Measurements from ENCODE around the gene MEG3. TPM values are rescaled to one million over a fixed set of nuclear protein-coding genes. Genes with fewer than 3 reads are reported as not detected.

Gene MEG3
- total and polyA plus RNA-seq, 2 of the 8 experiments (the other 6 are each of a cell fraction or from before 2014, with no cell fraction given) = 0.17 to 1.1 TPM

DNA sequence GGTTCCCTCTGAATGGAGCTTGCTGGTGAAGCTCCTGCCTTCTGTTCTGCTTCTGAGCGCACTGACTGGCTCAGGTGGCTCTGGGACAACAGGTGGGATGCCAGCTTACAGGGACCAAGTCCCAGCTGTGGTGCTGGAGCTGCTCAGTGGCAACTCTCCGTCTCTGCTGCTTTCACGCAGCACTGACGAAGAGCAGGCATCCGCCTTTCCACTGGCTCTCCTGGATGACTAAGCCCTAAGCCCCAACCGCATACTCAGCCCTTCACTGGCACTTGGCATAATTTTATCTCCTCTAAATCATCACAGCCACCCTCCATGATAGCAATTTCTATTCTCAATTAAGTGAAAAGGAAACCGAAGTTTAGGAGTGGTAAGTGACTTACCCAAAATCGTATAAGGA lies 81.3 kb downstream of the MEG3 start:
- FAIRE-seq (no peak), DNase-seq (ENCODE audit: low read depth in 1 of 2, low spot score in 2 of 2) (no peak)
- H3K27ac ChIP-seq (ENCODE audit: low read depth, low read length) = no peak overlapping the region
- H2BK120ac ChIP-seq (replicated peaks; ENCODE audit: low read depth, low read length) = no peak overlapping the region
- H4K5ac ChIP-seq (ENCODE audit: insufficient read length, low read depth, low read length) = no peak overlapping the region
- no peak overlapping the region for H2BK12ac ChIP-seq (ENCODE audit: low read depth, low read length)
- H3K56ac ChIP-seq (replicated peaks; ENCODE audit: insufficient read length, low read depth, low read length) = no peak overlapping the region
- no peak overlapping the region for H3K23ac ChIP-seq (ENCODE audit: insufficient read length)
- H4K91ac ChIP-seq (replicated peaks; ENCODE audit: insufficient read length, low read length) = no peak overlapping the region
- H2BK15ac ChIP-seq (ENCODE audit: low read length) = no peak overlapping the region
- H3K14ac ChIP-seq (ENCODE audit: insufficient read length) = no peak overlapping the region
- peaks cover 0 to 9% (median 2%) of the 10 kb centered on the region in 4 experiments; a peak in 3 of 7 replicates for H3K4me1 ChIP-seq (replicated peaks in 1 of 4; ENCODE audit: control insufficient read depth in 3 of 4, insufficient read depth in 4 of 4, low read length in 3 of 4)
- no peaks in the 10 kb centered on the region for H3K9me3 ChIP-seq (ENCODE audit: insufficient read depth in 2 of 2, low read depth in 1 of 2, low read length in 1 of 2)
- no peaks in the 10 kb centered on the region for H3K36me3 ChIP-seq (ENCODE audit: control insufficient read depth in 2 of 4, insufficient read depth in 4 of 4, low read length in 3 of 4)
- H4K8ac ChIP-seq (ENCODE audit: extremely low read depth, insufficient read depth, low read length) = no peak overlapping the region
- ChIA-PET CTCF (ENCODE audit: partially characterized antibody) (interaction anchor here (0.7 to 3.4 kb wide), 13 partner anchors 9 to 757 kb away, joined by 3 to 20 read pairs (median 6); no protein-coding TSS in a partner anchor), POLR2A (ENCODE audit: partially characterized antibody) (no interaction called here)
- no peak overlapping the region for H3K4ac ChIP-seq (replicated peaks; ENCODE audit: insufficient read length, low read depth, low read length)
- no peak overlapping the region for H2BK20ac ChIP-seq (ENCODE audit: low read length)
- no peaks in the 10 kb centered on the region for H3K79me2 ChIP-seq (ENCODE audit: control insufficient read depth in 1 of 2, insufficient read depth in 2 of 2, low read length in 2 of 2)
- H3K27me3 ChIP-seq (replicated peaks in 1 of 4; ENCODE audit: control insufficient read depth in 3 of 4, extremely low read depth in 1 of 4, insufficient read depth in 3 of 4, low read length in 3 of 4) = peaks cover 3 to 29% (median 19%) of the 10 kb centered on the region in 4 experiments
- H2BK5ac ChIP-seq (ENCODE audit: low read depth, low read length) = no peak overlapping the region
- no peaks in the 10 kb centered on the region for H3K79me1 ChIP-seq (ENCODE audit: low read depth, low read length)
- no peaks in the 10 kb centered on the region for H4K20me1 ChIP-seq (replicated peaks in 1 of 2; ENCODE audit: control insufficient read depth in 1 of 2, insufficient read depth in 2 of 2, low read length in 2 of 2)
- no peak overlapping the region for H2AK5ac ChIP-seq (ENCODE audit: low read depth, low read length)
- WGBS, 2 experiments (ENCODE audit: extremely low coverage in 1 of 2, insufficient coverage in 1 of 2, insufficient read length in 1 of 2, insufficient replicate concordance in 2 of 2, low coverage in 1 of 2, low lambda C conversion rate in 2 of 2, missing lambda C conversion rate in 1 of 2) = 93% methylated on average over 8 of the region's 8 CpGs; no CpG with 5 or more reads in 1 of the 2 experiments
- no peak overlapping the region for H3K18ac ChIP-seq (ENCODE audit: extremely low read depth, low read length)
- peaks cover 3% of the 10 kb centered on the region for H3K23me2 ChIP-seq (ENCODE audit: low read depth, low read length)
- no peak overlapping the region for H3K9ac ChIP-seq (replicated peaks in 1 of 4; ENCODE audit: extremely low read depth in 1 of 4, low read depth in 3 of 4, low read length in 3 of 4)
- no peak overlapping the region for H3K4me3 ChIP-seq (ENCODE audit: extremely low read depth in 1 of 4, insufficient read depth in 2 of 4, low read depth in 3 of 4, low read length in 4 of 4)
- H3K4me2 ChIP-seq (ENCODE audit: insufficient read depth in 1 of 2, low read depth in 2 of 2, low read length in 2 of 2) = no peak overlapping the region
- no peak overlapping the region for H2AFZ ChIP-seq (ENCODE audit: low read length)
- TF ChIP-seq, protein P1, sequence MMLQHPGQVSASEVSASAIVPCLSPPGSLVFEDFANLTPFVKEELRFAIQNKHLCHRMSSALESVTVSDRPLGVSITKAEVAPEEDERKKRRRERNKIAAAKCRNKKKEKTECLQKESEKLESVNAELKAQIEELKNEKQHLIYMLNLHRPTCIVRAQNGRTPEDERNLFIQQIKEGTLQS (IDR thresholded peaks at IDR 0.05; ENCODE audit: insufficient read depth, low read depth, low read length) = no peak
- TF ChIP-seq CBX5 (IDR thresholded peaks at IDR 0.05; ENCODE audit: low read depth, low read length) = no peak
- TF ChIP-seq CREB1 (IDR thresholded peaks at IDR 0.05) = no peak

Measured in H1 (cell line).